Transverse colon (tissue), 4 donors: Measurements from ENCODE around the gene DMD. TPM values are rescaled to one million over a fixed set of nuclear protein-coding genes. Genes with fewer than 3 reads are reported as not detected.

Experiments used
- DNase-seq: peaks from one replicate; pipeline ENCODE4 v3.0.0-alpha.2; 2019
- H3K27ac ChIP-seq, 4 donors: fragments of 200-600 bp; sonication (generic); 2 replicates each; pipeline ENCODE4 v1.5.1; 2016 to 2018; ENCODE audit warnings: inconsistent platforms in 4 of 4
- H3K27me3 ChIP-seq: fragments of 200-600 bp; sonication (generic); 2 replicates; pipeline ENCODE4 v1.5.1; 2017; ENCODE audit warnings: inconsistent platforms
- H3K36me3 ChIP-seq, 4 donors: fragments of 200-600 bp; sonication (generic); 2 replicates each; pipeline ENCODE4 v1.5.1; 2017 to 2019; ENCODE audit warnings: inconsistent platforms in 4 of 4
- H3K4me1 ChIP-seq, 4 donors: fragments of 200-600 bp; sonication (generic); 2 replicates each; pipeline ENCODE4 v1.5.1; 2017 to 2020; ENCODE audit warnings: inconsistent platforms in 4 of 4
- H3K4me3 ChIP-seq, 4 donors: fragments of 200-600 bp; sonication (generic); 1 replicate in 1 of 4; 2 replicates in 3 of 4; pipeline versions ENCODE4 v1.5.1 to v1.6.1; 2017 to 2019; ENCODE audit warnings: inconsistent platforms in 4 of 4
- H3K9me3 ChIP-seq, 2 donors: fragments of 200-600 bp; sonication (generic); 2 replicates each; pipeline ENCODE4 v1.5.1; 2017 to 2019; ENCODE audit warnings: inconsistent platforms in 2 of 2
- CTCF ChIP-seq, 5 experiments: fragments of 200-600 bp in 3 of 5; fragments of 450-650 bp in 2 of 5; sonication (generic) in 3 of 5; IDR thresholded peaks; 1 replicate in 2 of 5; 2 replicates in 3 of 5; pipeline ENCODE4 v1.5.1; 2016 to 2017; ENCODE audit warnings: antibody characterized with exemption in 5 of 5, inconsistent platforms in 3 of 5, mild to moderate bottlenecking in 2 of 5, moderate library complexity in 1 of 5
- EP300 ChIP-seq: sonication (generic); formaldehyde crosslinking; IDR thresholded peaks from one replicate; pipeline ENCODE4 v1.6.1; 2017; ENCODE audit warnings: antibody characterized with exemption, low read depth
- POLR2A ChIP-seq: fragments of 450-650 bp; IDR thresholded peaks from one replicate; pipeline ENCODE4 v1.6.1; 2016; ENCODE audit warnings: antibody characterized with exemption, mild to moderate bottlenecking, moderate library complexity
- POLR2AphosphoS5 ChIP-seq, 3 donors: sonication (generic); formaldehyde crosslinking; IDR thresholded peaks; one replicate each; pipeline ENCODE4 v1.6.1; 2016; ENCODE audit warnings: antibody characterized with exemption in 3 of 3
- WGBS, 2 donors: methylation state at CpG; one replicate each; pipeline ENCODE4 v1.1.5; 2018; ENCODE audit warnings: low coverage in 1 of 2; 5-methylcytosine and 5-hydroxymethylcytosine counted together
- in situ Hi-C, 4 donors: fragments of 200-750 bp; cut with MboI; loops; one replicate each; pipeline versions ENCODE4 v1.15.0 to v1.15.1; 2017; ENCODE audit warnings: low sequenced_read_pairs in 3 of 4, low pct_ligation_motif_present in 1 of 4, low pct_unique_long_range_greater_than_20kb in 1 of 4
- intact Hi-C: fragments of 100-400 bp; cut with DNase I; formaldehyde crosslinking; loops from one replicate; pipeline ENCODE4 v1.15.1; 2023; ENCODE audit warnings: low total_unique reads
- total RNA-seq, 4 donors: library from RNA; depleted of rRNA; stranded (reverse); fragments of >200 nt; gene quantifications; one replicate each; pipeline ENCODE4 v1.1.0, GENCODE V29; 2016

DMD gene
- total RNA-seq, 4 donors from 2014 or later = 20.9 to 44.6 (median 32.5) TPM

- Histone ChIP-seq H3K36me3 (no peaks in the 10 kb centered on the region), H3K27ac (no peak overlapping the region), H3K27me3 (no peaks in the 10 kb centered on the region), H3K4me1 (no peaks in the 10 kb centered on the region), H3K9me3 (no peaks in the 10 kb centered on the region), H3K4me3 (no peak overlapping the region)
- in situ Hi-C loops = loop anchor here in 1 of 4 donors (25.0 kb wide), 1 partner anchor 92 kb away; no protein-coding TSS in a partner anchor
- WGBS, 2 donors = 74% methylated on average over 2 of the region's 2 CpGs; no CpG with 5 or more reads in 1 of the 2 donors
- no peak for TF ChIP-seq CTCF (IDR thresholded peaks at IDR 0.05)
- TF ChIP-seq EP300 = no peak
- no peak for TF ChIP-seq POLR2A
- no peak for TF ChIP-seq POLR2AphosphoS5 (IDR thresholded peaks at IDR 0.05)
- DNase-seq = no peak
- intact Hi-C loops = no loop called here
Observed at GRCh38 chrX:31420302-31420701, 1791.0 kb downstream of the DMD start.

- in situ Hi-C loops (no loop called here), intact Hi-C loops (loop anchor here (5.0 kb wide), 1 partner anchor 1005 kb away; no protein-coding TSS in a partner anchor)
- TF ChIP-seq POLR2AphosphoS5 (IDR thresholded peaks at IDR 0.05) = no peak
- Histone ChIP-seq H3K36me3 (no peaks in the 10 kb centered on the region), H3K9me3 (no peaks in the 10 kb centered on the region), H3K27ac (no peak overlapping the region), H3K4me1 (no peaks in the 10 kb centered on the region), H3K27me3 (no peaks in the 10 kb centered on the region), H3K4me3 (no peak overlapping the region)
- 83% methylated on average over 3 of the region's 3 CpGs; no CpG with 5 or more reads in 1 of the 2 donors for WGBS, 2 donors
- DNase-seq = no peak
Observed at GRCh38 chrX:31397119-31397518, 1814.2 kb downstream of the DMD start.

- no peaks in the 10 kb centered on the region for H3K4me1 ChIP-seq
- in situ Hi-C loops = no loop called here
- H3K4me3 ChIP-seq = no peak overlapping the region
- no peaks in the 10 kb centered on the region for H3K9me3 ChIP-seq
- no peaks in the 10 kb centered on the region for H3K27me3 ChIP-seq
- intact Hi-C loops = no loop called here
- no peak for TF ChIP-seq POLR2AphosphoS5 (IDR thresholded peaks at IDR 0.05)
- TF ChIP-seq EP300 = no peak
- TF ChIP-seq CTCF (IDR thresholded peaks at IDR 0.05) = no peak
- no peak for TF ChIP-seq POLR2A
- no peak for DNase-seq
- no peak overlapping the region for H3K27ac ChIP-seq
- 92% methylated on average over 3 of the region's 3 CpGs; no CpG with 5 or more reads in 1 of the 2 donors for WGBS, 2 donors
- no peaks in the 10 kb centered on the region for H3K36me3 ChIP-seq
Observed at GRCh38 chrX:31392513-31392912, 1818.8 kb downstream of the DMD start.

- no peak for DNase-seq
- WGBS, 2 donors = 66 to 89% methylated on average over 1 of the region's 1 CpG
- H3K9me3 ChIP-seq = no peaks in the 10 kb centered on the region
- in situ Hi-C loops = no loop called here
- no peak overlapping the region for H3K27ac ChIP-seq
- no peak for TF ChIP-seq POLR2AphosphoS5 (IDR thresholded peaks at IDR 0.05)
- no peak for TF ChIP-seq CTCF (IDR thresholded peaks at IDR 0.05)
- no peak for TF ChIP-seq POLR2A
- no peak for TF ChIP-seq EP300
- no peaks in the 10 kb centered on the region for H3K4me1 ChIP-seq
- no peaks in the 10 kb centered on the region for H3K27me3 ChIP-seq
- intact Hi-C loops = no loop called here
- H3K36me3 ChIP-seq = no peaks in the 10 kb centered on the region
- H3K4me3 ChIP-seq = no peak overlapping the region
Observed at GRCh38 chrX:31388946-31389345, 1822.4 kb downstream of the DMD start.

GRCh38 chrX:31384471-31384870 is 1826.9 kb downstream of the DMD start:
- no peak overlapping the region for H3K4me3 ChIP-seq
- TF ChIP-seq EP300 = no peak
- no peak for TF ChIP-seq POLR2AphosphoS5 (IDR thresholded peaks at IDR 0.05)
- no peak for TF ChIP-seq CTCF (IDR thresholded peaks at IDR 0.05)
- TF ChIP-seq POLR2A = no peak
- H3K4me1 ChIP-seq = no peaks in the 10 kb centered on the region
- no peak for DNase-seq
- intact Hi-C loops = no loop called here
- no peaks in the 10 kb centered on the region for H3K36me3 ChIP-seq
- H3K27ac ChIP-seq = no peak overlapping the region
- no peaks in the 10 kb centered on the region for H3K27me3 ChIP-seq
- in situ Hi-C loops = no loop called here
- H3K9me3 ChIP-seq = no peaks in the 10 kb centered on the region
- WGBS, 2 donors = 85% methylated on average over 1 of the region's 1 CpG; no CpG with 5 or more reads in 1 of the 2 donors
